OCI-M2 (cell line): ENCODE data around the gene PRKCD.

Experiments used
- DNase-seq: peaks from one replicate; lab custom pipeline; 2025; ENCODE audit not compliant: unreplicated experiment; lab: John Stamatoyannopoulos, UW

Gene PRKCD

GRCh38 chr3:53188720-53189119, 27.7 kb downstream of the PRKCD start:
- DNase-seq, result no peak

DNA sequence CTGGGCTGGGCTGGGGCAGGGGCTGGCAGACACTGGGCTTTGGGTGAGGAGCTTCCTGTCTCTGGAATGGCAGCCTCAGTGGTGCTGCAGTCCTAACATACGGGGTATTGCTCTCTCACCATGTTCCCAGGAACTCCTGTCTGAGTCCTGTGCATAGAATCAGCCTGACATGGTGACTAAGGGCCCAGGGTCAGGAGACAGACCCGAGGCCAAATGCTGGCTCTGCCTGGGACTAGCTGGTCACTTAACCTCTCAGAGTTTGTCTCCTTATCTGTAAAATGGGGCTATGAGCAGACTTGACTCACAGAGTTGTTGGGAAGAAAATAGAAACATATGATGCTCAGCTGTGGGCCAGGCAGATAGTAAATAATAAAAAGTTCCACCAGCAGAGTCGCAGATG, 28.3 kb downstream of the PRKCD start:
- DNase-seq, result no peak

- DNase-seq, result no peak
These were observed 29.6 kb downstream of the PRKCD start for GRCh38 chr3:53190659-53191058.

DNA sequence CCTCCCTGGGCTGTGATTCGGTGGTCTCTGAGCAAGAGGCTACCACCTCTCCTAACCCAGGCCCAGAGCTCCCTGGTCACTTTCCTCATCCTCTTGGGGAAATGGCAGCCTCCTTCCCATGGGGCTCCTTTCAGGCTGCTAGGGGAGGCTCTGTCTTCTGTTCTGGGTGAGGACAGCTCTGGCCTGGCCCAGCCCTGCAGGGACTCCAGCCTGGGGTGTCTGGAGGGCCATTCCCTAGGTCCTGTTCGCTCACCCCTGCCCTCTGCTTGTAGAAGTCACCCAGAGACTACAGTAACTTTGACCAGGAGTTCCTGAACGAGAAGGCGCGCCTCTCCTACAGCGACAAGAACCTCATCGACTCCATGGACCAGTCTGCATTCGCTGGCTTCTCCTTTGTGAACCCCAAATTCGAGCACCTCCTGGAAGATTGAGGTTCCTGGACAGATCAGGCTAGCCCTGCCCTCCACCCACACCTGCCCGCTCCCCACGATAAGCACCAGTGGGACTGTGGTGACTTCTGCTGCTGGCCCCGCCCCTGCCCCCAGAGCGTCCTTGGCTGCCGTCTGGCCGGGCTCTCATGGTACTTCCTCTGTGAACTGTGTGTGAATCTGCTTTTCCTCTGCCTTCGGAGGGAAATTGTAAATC, 30.9 kb downstream of the PRKCD start:
- DNase-seq, result no peak

DNA sequence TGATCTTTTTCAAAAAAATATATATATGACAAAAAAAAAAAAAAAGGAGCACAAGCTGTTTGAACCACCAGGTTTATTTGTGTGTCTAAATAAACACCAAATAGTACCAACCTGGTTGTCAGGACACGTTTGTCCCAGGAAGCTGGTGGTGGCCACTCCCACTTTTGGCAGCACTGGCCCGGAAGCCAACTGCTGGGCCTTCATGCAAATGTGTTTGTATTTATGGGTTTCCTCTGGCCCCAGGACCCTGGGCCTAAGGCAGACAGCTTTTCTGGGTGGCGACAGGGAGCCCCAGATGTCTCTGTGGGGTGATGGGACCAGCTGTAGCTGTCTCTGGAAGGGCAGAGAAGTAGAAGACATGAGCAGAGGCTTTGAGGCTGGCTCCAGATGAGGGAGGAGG, 31.6 kb downstream of the PRKCD start:
- DNase-seq, result no peak

GRCh38 chr3:53193466-53194209, 32.6 kb downstream of the PRKCD start:
- DNase-seq, result no peak

DNA sequence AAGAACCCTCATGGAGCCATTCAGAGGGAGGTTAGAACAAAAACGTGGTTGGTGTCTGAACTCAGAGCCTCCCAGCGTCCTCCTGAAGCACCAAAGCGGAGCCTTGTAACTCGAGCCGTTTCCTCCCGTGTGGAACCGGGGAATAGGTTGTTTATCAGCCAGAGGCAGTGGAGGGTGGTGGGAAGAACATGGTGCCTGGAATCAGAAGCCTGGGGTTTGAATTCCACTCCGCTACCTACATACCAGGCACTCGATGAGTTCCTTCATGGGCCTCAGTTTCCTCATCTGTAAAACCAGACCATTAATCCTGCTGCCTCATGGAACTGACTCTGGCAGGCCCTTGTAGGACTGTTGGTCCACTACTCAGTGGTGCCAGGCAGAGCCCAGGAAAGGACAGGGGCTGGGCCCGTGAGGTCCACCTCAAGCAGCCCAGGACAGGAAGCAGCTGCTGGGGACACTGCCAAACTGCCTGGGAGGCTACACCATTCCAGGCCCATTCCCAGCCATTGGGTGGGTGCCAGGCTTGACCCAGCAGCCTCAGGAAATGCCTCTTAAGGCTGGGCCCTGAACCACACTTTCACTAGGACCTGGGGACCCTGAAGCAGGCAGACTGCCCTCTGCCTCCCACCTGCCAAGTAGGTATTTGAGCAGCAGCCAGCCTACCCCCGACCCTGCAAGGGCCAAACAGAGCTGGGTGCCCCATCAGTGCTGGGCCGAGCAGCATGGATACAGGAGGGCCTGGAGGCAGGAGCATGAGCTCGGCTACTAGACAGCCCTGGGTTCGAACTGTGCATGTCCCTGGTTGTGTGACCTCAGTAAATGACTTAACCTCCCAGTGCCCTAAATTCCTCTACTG, 33.4 kb downstream of the PRKCD start:
- DNase-seq, result no peak

DNA sequence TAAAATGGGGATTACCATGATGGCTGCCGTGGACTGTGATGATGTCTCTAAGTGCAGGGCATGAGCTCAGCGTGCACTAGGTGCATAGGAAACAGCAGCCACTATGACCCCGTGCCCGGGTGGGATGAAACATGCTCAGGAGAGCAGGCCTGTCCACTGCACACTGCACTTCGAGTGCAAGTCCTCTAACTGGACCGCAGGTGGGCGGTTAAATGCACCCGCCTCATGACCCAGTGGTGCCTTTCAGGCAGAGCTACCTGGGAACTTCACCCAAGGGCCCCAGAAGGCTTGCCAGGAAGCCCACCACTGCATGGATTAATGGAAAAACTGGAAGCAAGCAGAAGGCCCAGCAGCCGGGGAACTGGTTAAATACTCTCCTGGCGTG, 34.0 kb downstream of the PRKCD start:
- DNase-seq, result no peak

- DNase-seq, result no peak
These were observed 34.9 kb downstream of the PRKCD start for GRCh38 chr3:53195602-53196574.

GRCh38 chr3:53196575-53197407, 35.8 kb downstream of the PRKCD start:
- DNase-seq, result no peak

- DNase-seq, result no peak
These were observed 37.4 kb downstream of the PRKCD start for GRCh38 chr3:53198256-53198977.

- DNase-seq, result no peak
These were observed 38.0 kb downstream of the PRKCD start for GRCh38 chr3:53198996-53199395.

GRCh38 chr3:53199834-53200233, 38.8 kb downstream of the PRKCD start:
- DNase-seq, result no peak

DNA sequence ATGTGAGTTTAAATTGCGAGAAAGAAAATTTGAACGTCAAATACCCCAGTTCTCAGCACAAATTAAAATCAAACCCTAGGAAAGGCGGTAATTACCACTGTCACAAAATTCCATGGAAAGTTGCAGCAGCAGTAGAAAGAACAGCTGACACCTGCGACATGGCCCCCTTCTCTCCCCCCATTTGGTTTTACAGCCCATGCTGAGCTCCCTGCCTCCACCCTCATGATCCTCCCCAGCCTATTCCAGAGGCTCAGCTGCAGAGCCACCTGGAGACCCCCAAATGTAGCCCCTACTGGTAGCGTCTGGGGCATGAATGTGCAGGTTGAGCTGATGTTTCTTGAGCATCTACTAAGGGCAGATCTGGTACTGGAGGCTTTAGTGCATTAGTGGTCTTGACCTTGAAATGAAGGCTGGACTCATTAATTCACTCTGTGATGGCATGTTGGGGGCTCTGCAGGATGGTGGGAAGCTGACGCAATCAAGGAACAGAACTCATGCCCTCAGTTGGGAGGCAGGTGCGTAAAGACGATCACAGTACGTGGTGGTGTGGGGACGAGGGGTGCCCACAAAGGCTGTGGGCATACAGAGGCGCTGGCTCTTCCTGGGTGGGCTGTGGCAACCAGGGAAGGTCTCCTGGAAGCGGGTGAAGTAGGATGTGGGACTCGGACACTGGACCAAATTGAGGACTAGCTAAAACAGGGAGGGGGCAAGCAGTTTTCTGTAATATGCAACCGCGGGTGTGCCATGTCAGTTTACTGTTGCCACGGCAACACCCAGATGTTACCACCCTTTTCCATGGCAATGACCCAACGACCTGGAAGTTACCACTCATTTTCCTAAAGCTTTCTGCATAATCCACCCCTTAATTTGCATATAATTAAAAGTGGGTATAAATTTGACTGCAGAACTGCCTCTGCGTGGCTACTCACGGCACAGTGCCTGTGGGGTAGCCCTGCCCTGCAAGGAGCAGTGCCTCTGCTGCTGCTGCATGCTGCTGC, 39.8 kb downstream of the PRKCD start:
- DNase-seq, result no peak

DNA sequence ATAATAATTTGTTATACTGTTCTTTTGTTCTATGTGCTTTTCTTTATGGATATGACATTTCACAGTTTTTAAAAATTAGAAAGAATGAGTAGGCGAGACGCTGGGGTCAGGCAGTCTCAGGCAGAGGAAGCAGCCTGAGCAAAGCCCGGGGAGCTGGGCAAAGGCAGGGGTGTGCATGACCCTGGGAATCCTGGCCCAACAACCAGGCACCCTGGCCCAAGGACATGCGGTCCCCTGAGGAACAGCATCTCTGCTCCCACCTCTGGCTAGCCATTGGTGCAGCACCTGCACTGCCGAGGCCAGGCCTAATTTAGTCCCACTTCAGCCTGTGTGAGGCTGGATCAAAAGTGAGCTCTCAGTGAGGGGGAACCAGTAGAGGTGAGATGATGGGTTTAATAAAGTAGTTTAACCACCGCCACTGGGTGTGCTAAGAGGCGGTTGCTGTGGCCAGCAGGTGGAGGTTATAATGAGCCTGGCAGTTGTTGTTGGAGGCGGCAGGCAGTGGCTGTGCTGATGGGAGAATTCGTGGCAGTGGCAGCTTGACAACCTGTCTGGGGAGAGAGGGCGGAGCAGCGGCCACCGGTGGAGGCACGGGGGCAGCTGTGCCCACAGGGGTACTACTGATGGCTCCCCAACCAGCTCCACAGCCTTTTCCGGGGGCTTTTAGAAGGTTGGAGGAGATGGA, 41.5 kb downstream of the PRKCD start:
- no peak for DNase-seq

DNA sequence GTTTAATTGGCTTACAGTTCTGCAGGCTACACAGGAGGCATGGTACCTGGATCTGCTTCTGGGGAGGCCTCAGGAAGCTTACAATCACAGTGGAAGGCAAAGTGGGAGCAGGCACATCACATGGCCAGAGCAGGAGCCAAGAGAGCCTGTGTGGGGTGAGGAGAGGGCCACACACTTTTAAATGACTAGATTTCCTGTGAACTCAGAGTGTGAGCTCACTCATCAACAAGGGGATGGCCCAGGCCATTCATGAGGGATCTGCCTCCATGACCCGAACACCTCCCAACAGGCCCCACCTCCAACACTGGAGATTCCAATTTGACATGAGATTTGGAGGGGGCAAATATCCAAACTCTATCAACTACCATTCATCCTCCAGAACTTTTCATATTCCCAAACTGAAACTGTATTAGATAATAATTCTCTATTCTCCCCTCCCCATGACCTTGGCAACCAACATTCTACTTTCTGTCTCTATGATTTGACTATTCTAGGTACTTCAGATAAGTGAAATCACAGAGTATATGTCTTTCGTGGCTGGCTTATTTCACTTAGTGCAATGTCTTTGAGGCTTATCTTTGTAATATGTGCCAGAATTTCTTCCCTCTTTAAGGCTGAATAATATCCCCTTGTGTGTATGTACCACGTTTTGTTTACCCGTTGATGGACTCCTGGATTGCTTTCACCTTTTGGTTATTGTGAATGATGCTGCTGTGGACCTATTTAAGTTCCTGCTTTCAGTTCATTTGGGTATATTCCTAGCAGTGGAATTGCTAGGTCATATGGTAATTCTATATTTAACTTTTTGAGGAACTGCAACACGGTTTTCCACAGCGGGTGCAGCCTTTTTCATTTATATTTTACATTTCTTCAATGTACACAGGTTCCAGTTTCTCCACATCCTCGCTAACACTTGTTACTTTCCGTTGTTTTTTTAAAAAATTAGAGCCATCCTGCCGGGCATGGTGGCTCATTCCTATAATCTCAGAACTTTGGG, 51.0 kb downstream of the PRKCD start:
- DNase-seq, result no peak
